ENCODE data around the gene SYNJ1. TPM values are rescaled to one million over a fixed set of nuclear protein-coding genes. Genes with fewer than 3 reads are reported as not detected.
"Not testable (repeated sequence)": the region's sequence is repeated elsewhere in the genome, so short reads cannot be mapped to it uniquely, and the experiment has no call there.

SYNJ1 gene
- total RNA-seq, 1 donor from 2014 or later = 4.1 TPM

DNA sequence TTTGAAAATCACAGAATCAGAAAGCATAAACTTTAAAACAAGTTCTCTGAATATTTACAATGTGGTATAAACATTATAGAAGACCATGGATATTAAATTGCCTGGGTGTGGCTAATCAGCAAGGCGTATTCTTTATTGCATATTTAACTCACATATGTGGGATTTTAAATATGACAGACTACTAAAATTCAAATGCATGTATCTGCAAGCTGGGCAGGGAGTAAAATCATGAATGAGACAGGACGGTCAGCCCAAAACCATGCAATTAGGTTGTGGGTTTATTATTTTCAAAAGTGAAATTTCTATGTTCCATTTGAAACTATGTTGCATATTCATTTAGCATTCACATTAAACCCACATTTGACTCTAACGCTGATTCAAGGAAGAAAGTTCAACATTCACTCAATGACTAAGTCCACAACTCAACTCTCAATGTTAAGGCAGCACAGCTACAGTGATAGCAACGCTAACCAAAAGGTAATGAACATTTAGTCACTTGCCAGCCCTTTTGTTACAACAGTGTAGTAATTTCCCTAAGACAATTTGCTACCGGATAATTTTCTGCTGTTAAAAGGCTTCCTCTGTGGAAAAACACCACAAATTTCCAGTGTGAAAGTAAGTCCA lies 6.3 kb upstream of the SYNJ1 start:
- DNase-seq (ENCODE audit: low read depth) = no peak

DNA sequence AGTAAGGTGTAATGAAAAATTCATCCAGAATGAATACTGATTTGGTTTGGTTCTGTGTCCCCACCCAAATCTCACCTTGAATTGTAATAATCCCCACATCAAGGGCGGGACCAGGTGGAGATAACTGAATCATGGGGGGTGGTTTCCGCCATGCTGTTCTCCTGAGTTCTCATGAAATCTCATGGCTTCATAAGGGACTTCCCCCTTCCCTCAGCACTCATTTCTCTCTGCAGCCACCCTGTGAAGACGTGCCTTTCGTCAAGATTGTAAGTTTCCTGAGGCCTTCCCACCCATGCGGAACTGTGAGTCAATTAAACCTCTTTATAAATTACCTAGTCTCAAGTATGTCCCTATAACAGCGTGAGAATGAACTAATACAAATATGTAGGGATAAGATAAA lies 5.5 kb upstream of the SYNJ1 start:
- DNase-seq (ENCODE audit: low read depth) = no peak

DNA sequence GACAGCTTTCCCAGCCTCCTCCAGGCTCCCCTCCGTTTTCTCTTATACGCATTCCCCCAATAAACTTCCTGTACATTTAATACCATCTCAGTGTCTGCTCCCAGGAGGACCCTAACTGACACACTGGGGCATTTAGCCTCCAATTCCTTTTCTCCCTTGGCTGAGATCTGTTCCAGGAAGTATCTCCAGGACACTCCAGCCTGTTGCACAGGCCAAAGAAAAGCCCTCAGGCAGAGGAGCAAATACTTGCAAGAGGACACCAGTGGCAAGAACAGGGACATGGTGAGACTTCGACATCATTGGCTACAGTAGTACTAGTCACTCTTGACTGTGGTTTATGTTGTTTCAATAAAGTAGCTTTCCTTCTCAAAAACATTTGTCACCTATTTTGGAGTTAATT lies 4.7 kb upstream of the SYNJ1 start:
- no peak for DNase-seq (ENCODE audit: low read depth)

- no peak for DNase-seq (ENCODE audit: low read depth)
Measured at GRCh38 chr21:32728848-32729247, 1.0 kb upstream of the SYNJ1 start.

- DNase-seq (ENCODE audit: low read depth) = no peak
Measured at GRCh38 chr21:32728456-32728839, 635 bp upstream of the SYNJ1 start.

GRCh38 chr21:32726839-32727686 lies 750 bp downstream of the SYNJ1 start:
- DNase-seq (ENCODE audit: low read depth) = peak; percentile 44

DNA sequence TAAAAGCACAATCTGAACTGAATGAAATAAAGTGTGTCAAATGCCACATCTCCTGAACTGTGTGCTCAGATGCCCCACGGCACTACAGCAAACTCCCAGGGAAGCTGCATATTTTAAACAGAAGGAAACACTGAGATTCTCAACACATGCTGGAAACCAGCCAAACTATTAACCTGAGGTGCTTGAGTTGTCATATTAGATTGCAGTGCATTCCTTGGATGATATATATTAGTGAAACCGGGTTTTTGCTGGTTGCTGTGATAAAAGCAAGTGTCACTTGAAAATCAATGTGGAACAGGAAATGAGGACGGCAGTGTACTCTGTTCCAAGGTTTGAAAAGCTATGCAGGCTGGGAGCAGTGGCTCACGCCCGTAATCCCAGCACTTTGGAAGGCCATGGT lies 8.7 kb downstream of the SYNJ1 start:
- DNase-seq (ENCODE audit: low read depth) = no peak

- peak; percentile 11 for DNase-seq (ENCODE audit: low read depth)
Measured at GRCh38 chr21:32717851-32718316, 9.9 kb downstream of the SYNJ1 start.

GRCh38 chr21:32716486-32716885 lies 11.3 kb downstream of the SYNJ1 start:
- no peak for DNase-seq (ENCODE audit: low read depth)

- no peak for DNase-seq (ENCODE audit: low read depth)
Measured at GRCh38 chr21:32713726-32714125, 14.1 kb downstream of the SYNJ1 start.

DNA sequence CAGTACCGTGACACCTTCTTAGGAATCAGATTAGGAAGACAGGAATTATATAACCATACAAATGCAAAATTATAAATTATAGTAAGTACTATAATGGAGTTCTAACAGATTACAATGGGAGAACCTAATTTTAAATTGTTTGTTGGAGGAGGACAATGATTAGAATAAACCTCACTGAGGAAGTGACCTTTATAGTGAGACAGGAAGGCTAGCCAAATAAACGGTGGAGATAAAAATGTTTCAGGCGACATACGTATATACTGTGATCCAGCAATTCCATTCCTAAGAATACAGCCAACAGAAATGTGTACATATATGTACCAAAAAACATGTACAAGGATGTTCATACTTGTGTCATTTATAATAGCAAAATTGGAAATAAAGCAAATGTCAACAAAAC lies 15.2 kb downstream of the SYNJ1 start:
- DNase-seq (ENCODE audit: low read depth) = no peak

DNA sequence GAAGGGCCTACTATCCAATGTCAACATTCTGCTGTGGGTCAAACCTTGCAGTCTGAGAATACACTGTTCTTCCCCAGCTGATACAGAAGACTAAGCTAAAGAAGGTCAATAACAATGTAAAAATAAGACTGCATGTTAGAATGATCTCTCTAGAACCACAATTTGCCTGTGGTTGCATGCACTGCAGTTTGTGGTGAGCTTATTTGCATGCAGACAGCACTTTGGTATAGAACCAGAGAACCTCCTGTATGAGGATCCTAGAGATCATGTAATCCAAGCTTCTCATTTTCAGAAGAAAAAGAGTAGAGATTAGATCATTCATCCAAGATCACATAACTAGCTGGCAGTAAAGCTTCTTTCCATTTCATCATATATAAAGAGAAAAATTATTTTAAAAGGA lies 15.8 kb downstream of the SYNJ1 start:
- DNase-seq (ENCODE audit: low read depth) = peak; percentile 36

GRCh38 chr21:32710987-32711386 lies 16.8 kb downstream of the SYNJ1 start:
- no peak for DNase-seq (ENCODE audit: low read depth)

- DNase-seq (ENCODE audit: low read depth) = no peak
Measured at GRCh38 chr21:32710069-32710784, 17.6 kb downstream of the SYNJ1 start.

DNA sequence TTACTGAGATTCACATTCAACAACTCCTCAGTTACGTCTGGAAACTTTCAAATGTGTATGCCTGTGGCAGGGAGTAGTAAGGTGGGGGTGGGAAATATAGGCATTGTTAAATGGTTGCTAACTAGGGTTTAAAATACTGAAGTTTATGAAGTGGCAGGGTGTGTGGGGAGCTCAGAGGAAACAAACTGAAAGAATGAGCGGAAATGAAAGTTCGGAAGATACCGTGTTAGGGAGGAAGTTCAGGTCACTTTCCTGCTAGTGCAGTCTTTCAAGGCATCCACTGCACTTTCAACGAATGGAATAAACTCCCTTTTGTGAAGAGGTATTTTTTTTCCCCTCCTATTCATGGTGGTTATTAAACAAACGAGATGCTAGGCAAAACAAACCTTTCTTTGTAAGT lies 19.7 kb downstream of the SYNJ1 start:
- DNase-seq (ENCODE audit: low read depth) = no peak

DNA sequence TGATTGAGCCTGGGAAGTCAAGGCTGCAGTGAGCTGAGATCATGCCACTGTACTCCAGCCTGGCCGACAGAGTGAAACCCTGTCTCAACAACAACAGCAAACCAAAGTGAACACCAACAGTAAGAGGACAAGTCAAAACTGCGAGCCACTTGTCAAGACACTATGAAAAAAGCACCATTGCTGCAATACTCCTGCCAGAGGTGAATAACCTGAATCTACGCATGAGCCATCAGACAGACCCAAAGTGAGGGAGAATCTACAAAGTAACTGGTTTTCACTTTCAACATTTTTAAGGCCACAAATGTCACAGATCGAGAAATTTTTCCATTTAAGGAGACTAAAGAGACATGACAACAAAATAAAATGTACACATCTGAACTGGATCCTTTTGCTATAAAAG lies 21.9 kb downstream of the SYNJ1 start:
- DNase-seq (ENCODE audit: low read depth) = no peak

DNA sequence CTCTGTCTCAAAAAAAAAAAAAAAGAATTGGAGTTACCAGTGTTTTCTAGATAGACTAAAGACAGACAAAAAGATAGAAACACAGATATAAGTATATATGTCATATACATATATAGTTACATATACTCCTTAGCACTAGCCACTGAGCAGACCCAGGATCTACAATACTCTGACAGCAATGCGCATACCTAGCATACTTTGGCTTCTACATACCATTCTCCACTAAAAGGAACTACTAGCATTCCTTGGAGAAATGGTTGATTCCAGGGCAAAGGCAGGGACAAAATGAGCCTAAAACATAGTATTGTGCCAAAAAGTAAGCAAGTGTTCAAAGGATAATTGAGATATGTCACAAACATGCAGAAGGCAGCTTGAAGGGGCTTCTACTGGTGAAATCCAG lies 22.7 kb downstream of the SYNJ1 start:
- DNase-seq (ENCODE audit: low read depth) = no peak

GRCh38 chr21:32702702-32703101 lies 25.1 kb downstream of the SYNJ1 start:
- no peak for DNase-seq (ENCODE audit: low read depth)

DNA sequence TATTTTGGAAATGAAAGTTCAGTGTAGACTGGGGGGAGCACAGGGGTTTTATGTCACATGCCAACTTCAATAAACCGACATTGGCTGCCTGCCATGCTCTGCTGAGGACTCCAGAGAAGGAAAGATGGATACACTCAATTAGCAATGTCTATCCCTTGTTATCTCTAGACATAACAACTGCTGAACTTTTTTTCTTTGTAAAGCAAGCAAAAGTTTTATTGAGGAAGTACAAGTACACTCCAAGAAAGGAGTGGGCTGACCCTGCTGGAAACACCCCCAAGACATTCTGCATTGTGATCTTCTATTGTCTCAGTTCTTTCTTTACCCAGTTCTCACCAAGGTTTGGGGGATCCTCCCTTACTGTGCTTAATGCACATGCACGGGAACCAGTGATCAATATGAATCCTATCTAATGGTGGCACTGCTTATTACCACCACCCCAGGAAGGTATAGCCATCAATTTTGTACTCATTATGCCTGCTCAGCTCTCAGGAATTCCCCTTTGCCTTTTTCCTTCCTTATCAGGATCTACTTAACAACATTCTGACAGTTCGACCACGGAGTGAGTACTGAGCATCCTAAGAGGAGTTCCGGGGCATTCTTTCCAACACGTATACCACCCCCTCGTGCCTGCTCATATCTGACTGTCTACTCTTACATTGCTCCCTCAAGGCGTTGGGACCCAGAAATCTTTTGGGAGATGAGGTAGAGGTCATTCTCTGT lies 28.7 kb downstream of the SYNJ1 start:
- DNase-seq (ENCODE audit: low read depth) = no peak

DNA sequence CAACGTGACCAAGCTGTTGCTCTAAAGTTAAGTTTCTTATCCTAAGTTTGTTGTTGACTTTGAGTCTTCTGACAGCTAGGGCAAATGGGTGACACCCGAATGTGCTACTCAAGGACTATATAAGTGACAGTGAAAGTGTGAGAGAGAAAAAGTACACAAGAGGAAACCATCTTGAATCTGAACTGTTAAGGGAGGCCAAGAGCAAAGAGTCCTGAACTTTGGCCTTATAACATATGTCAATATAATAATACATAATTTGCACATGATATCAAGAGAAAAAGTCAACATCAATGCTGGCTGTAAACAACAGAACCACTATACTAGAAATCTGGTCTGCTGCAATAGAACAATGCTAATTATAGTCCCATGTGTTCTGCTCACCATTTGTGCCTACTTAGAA lies 29.5 kb downstream of the SYNJ1 start:
- DNase-seq (ENCODE audit: low read depth) = no peak

DNA sequence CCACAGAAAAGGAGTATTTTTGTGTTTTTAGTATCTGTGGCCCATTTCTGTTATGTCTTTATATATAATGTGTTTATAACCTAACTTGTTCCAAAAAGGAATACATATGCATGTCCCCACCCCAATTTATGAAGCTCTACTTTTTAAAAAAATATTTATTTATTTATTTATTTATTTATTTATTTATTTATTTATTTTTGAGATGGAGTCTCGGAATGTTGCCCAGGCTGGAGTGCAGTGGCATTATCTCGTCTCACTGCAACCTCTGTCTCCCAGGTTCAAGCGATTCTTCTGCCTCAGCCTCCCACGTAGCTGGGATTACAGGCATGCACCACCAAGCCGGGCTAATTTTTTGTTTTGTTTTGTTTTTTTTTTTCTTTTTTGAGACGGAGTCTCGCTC lies 32.3 kb downstream of the SYNJ1 start:
- not testable (repeated sequence) for DNase-seq (ENCODE audit: low read depth)

DNA sequence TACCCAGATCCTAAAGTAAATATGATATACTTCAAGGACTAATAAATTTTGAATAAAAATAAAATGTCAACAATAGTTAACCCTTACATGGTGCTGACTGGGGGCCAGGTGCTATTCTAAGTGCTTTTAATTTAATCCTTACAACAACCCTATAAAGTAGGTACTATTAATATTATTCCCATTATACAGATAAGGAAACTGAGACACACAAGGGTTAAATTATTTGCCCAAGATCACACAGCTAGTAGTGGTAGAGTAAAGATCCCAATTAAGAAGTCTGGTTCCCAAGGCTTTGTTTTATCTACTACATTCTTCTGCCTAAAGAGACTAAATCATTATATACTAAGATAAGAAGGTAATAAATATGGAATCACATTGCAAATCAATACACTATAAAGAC lies 34.2 kb downstream of the SYNJ1 start:
- no peak for DNase-seq (ENCODE audit: low read depth)
